NT2/D1 (cell line): ENCODE measurements around the gene FAM170B.

Experiments
- DNase-seq: peaks from one replicate; pipeline ENCODE4 v3.0.0-alpha.2; 2011; ENCODE audit warnings: low read depth, low spot score
- H3K27me3 ChIP-seq: 2 replicates; pipeline ENCODE4 v1.6.0; 2011; ENCODE audit warnings: mild to moderate bottlenecking; ENCODE audit not compliant: insufficient read length, insufficient read depth
- H3K36me3 ChIP-seq: 2 replicates; pipeline ENCODE4 v1.6.1; 2011; ENCODE audit warnings: mild to moderate bottlenecking, low read length, mixed read lengths; ENCODE audit not compliant: insufficient read depth, insufficient read length
- H3K4me1 ChIP-seq: 2 replicates; pipeline ENCODE4 v1.5.1; 2011; ENCODE audit not compliant: insufficient read depth, insufficient read length
- H3K4me3 ChIP-seq: 2 replicates; pipeline ENCODE4 v1.5.1; 2011; ENCODE audit warnings: low read depth; ENCODE audit not compliant: insufficient read length
- H3K9ac ChIP-seq: 2 replicates; pipeline ENCODE4 v1.6.0; 2011; ENCODE audit warnings: low read depth; ENCODE audit not compliant: insufficient read length
- H3K9me3 ChIP-seq: 2 replicates; pipeline ENCODE4 v1.5.1; 2011; ENCODE audit warnings: mild to moderate bottlenecking, low read length; ENCODE audit not compliant: insufficient read depth
- SUZ12 ChIP-seq: IDR thresholded peaks from 2 replicates; pipeline ENCODE4 v1.6.1; 2011; ENCODE audit not compliant: insufficient read length, insufficient read depth; ENCODE audit errors: extremely low read depth
- YY1 ChIP-seq: IDR thresholded peaks from 2 replicates; pipeline ENCODE4 v1.6.1; 2011; ENCODE audit not compliant: insufficient read length, insufficient read depth
- ZNF274 ChIP-seq: IDR thresholded peaks from 2 replicates; pipeline ENCODE4 v1.6.1; 2011; ENCODE audit warnings: mild to moderate bottlenecking, low read depth, low read length

Gene FAM170B

DNA sequence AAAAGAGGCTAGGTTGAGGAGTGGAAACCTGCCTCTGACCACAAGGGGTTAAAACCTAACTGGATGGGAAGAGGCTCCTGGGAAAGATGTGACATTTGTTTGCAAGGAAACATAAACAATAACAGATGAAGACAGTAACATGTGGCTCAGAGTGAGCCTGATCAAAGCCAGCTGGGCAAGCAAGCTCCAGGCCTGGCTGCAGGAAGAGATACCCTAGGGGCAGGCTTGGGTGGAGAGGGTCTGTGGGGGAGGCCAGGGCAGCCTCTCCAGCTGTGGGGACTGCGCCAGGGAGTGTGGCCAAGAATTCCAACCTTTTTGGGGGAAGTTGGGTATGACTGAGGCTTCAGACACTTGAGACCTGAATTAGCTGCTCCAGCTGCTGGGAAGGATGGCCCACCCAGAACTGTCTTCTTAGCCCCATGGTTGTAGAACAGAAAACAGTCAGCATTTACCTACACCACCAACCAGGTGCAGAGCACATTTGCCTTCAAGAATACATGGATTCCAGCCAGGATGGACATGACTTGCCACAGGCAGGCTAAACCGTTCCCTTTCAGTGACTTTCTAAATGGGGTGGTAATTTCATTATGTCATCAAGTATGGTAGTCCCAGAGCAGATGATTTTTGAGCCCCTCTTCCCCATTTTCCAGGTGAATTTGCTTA, 10.4 kb upstream of the FAM170B start:
- no peaks in the 10 kb centered on the region for H3K9me3 ChIP-seq
- no peaks in the 10 kb centered on the region for H3K27me3 ChIP-seq
- peaks cover 10% of the 10 kb centered on the region for H3K4me1 ChIP-seq
- H3K9ac ChIP-seq: no peak overlapping the region
- H3K4me3 ChIP-seq: no peak overlapping the region
- no peak for DNase-seq
- H3K36me3 ChIP-seq: no peaks in the 10 kb centered on the region
- no peak for TF ChIP-seq ZNF274
- no peak for TF ChIP-seq SUZ12
- TF ChIP-seq YY1: no peak

DNA sequence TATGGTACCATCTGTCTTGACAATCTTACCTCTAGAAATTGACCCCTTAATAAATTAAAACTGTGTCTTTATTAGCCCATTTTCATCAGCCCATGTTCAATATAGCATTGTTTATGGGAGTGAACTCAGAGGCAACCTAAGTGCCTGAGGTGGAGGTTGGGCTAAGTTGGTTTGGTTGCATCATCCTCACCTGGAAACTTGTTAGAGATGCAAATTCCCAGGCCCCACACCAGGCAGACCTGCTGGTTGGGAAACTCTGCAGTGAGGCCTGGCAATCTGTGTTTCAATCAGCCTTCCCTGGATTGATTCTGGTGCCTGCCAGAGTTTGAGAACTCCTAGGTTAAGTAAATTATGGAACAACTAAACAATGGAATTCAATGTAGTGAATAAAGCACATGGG, 9.4 kb upstream of the FAM170B start:
- no peaks in the 10 kb centered on the region for H3K27me3 ChIP-seq
- TF ChIP-seq ZNF274 (no peak), SUZ12 (no peak), YY1 (no peak)
- no peak overlapping the region for H3K9ac ChIP-seq
- H3K4me1 ChIP-seq: peaks cover 10% of the 10 kb centered on the region
- no peaks in the 10 kb centered on the region for H3K9me3 ChIP-seq
- no peak overlapping the region for H3K4me3 ChIP-seq
- no peak for DNase-seq
- no peaks in the 10 kb centered on the region for H3K36me3 ChIP-seq

DNA sequence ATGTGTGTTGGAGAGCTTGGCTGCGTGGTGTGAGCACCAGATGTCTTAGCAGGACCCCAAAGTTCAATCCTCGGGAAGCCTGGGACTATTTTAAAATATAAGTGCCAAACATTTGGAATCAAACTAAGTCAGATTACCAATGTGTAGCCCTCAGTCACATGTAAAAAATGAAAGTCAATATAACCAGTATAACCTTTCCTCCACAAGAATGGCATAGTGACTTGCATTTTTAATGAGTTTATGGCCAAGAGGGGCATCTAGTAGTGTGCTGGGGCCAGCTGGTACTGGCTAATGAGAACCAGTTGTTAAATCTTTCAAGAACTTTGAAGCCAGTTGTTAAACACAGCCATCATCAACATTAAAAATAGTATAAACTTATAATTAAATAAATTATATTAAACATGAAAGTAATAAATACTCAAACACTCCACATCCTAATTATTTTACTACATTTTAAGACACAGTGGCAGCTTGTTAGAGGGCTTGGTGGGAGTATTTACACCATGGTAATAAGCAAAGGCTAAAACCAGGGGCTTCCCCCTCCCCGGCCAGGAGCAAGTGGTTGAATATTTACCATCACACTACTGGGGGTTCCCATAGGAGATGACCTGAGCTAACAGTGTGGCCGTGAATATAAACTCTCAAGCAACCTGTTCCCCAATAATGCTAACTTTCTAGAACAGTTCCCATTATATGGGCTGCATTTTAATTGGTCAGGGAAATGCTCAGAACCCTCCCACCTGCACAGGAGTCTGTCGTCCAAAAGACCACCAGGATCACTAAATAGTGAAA, 7.9 kb upstream of the FAM170B start:
- Histone ChIP-seq H3K4me3 (no peak overlapping the region), H3K27me3 (no peaks in the 10 kb centered on the region), H3K36me3 (no peaks in the 10 kb centered on the region), H3K9me3 (no peaks in the 10 kb centered on the region), H3K4me1 (peaks cover 10% of the 10 kb centered on the region), H3K9ac (no peak overlapping the region)
- no peak for TF ChIP-seq YY1
- TF ChIP-seq SUZ12: no peak
- TF ChIP-seq ZNF274: no peak
- DNase-seq: no peak

DNA sequence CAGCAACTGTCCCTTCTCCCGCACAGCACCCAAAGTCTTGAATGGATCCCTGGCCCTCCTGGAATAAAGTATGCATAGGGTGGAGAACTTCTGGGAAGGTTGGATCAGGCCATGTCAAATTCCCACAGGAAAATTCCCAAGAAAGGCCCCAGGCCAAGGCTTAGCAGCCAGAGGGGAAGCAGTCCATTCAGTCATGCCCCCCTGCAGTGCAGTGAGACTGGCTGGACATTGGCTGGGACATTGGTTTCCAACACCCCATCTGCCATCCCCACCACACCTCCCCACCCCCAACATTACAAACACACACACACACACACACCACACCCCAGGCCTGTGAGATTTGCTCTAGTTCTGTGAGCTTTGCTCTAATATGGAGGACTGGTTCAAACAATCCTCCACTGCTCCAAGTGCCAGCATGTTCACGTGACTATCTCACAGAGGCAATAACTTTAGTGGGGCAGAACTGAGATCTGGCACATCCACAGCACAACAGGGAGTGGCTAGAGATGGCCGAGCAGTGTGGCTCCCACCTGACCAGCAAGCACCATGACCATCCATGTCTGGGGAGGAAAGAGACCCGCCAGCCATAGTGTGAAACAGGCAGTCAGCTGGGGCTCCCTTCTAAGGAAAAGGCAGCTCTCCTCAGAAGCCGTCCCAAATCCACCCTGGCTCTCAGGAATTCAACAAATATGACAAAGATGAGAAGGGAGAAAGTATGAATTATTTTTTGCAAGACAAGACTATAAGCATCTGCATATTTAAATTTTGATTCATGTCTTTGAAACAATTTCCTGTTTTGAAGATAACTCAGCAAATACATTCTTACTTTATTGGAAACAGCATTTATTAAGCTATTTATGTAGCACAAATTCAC, 6.7 kb upstream of the FAM170B start:
- Histone ChIP-seq H3K27me3 (no peaks in the 10 kb centered on the region), H3K4me1 (peaks cover 10% of the 10 kb centered on the region), H3K9ac (no peak overlapping the region), H3K36me3 (no peaks in the 10 kb centered on the region), H3K4me3 (no peak overlapping the region), H3K9me3 (no peaks in the 10 kb centered on the region)
- TF ChIP-seq ZNF274: no peak
- TF ChIP-seq SUZ12: no peak
- TF ChIP-seq YY1: no peak
- DNase-seq: no peak

DNA sequence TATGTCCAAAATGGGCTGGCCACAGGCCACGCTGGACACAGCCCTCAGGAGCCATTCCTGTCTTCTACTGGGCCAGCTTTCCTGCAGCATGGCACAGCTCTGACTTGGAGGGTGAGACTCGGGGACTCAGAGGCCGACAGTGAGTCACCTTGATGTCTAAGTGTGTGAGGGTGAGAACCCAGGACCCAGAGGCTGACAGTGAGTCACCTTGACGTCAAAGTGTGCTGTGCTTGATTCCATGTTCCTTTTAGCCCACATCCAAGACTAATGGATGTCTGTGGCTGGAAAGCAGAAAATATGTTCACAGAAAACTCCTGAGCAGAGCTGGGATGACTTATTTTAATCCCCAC, 6.0 kb upstream of the FAM170B start:
- Histone ChIP-seq H3K4me3 (no peak overlapping the region), H3K27me3 (no peaks in the 10 kb centered on the region), H3K9ac (no peak overlapping the region), H3K9me3 (no peaks in the 10 kb centered on the region), H3K4me1 (peaks cover 10% of the 10 kb centered on the region), H3K36me3 (no peaks in the 10 kb centered on the region)
- TF ChIP-seq YY1 (no peak), ZNF274 (no peak), SUZ12 (no peak)
- DNase-seq: no peak

DNA sequence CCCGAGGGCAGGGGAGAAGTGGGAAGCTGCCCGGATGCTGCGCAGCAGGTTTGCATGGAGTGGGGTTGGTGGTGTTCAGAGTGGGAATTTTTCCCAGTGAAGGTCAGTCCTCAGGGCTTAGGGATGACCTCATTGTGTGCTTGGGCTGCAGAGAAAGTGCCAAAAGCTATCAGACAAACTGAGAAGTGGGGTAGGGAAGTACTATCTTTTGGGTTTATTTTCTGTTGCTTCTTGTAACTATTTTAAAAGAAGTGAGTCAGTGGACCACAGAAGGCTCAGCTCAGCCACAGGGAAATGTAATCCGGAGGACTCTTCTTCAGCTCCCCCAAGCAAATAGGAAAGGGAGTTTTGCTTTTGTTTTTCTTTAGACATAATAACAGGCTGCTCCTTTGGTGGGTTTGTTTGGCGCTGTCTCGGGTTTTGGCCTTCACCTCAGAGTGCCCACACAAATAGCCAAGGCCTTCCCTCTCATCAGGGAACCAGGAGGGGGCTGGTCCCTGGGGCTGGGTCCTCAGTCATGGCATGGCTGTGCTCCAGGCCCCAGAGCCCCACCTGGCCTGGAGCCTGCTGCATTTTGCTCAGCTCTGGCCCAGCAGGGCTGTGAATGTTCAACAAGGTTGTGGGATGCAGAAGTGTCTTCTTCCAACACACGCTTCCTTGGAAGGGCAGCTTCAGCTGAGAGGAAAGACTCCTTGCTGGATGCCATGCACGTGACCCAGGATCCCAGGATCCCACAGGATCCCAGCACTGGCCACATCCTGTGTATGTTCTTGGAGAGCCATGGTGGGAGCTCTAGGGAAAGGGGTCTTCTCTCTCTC, 5.4 kb upstream of the FAM170B start:
- DNase-seq: no peak
- H3K9me3 ChIP-seq: no peaks in the 10 kb centered on the region
- H3K36me3 ChIP-seq: no peaks in the 10 kb centered on the region
- no peaks in the 10 kb centered on the region for H3K27me3 ChIP-seq
- H3K4me1 ChIP-seq: peaks cover 10% of the 10 kb centered on the region
- no peak overlapping the region for H3K4me3 ChIP-seq
- no peak for TF ChIP-seq ZNF274
- TF ChIP-seq YY1: no peak
- TF ChIP-seq SUZ12: no peak
- no peak overlapping the region for H3K9ac ChIP-seq
